Activated naive CD4-positive, alpha-beta T cell treated with anti-CD3 and anti-CD28 coated beads for 36 hours (primary cell): ENCODE results near the gene EFEMP1. TPM values are rescaled to one million over a fixed set of nuclear protein-coding genes. Genes with fewer than 3 reads are reported as not detected.

ENCODE experiments used
- CTCF ChIA-PET: fragments of 350-600 bp; sonication (Branson Sonifier 250); formaldehyde crosslinking; loops from one replicate; lab custom pipeline; 2021; ENCODE audit warnings: antibody characterized with exemption; lab: Charles Lee
- DNase-seq: peaks from one replicate; pipeline ENCODE4 v3.0.0-alpha.2; 2020
- H3K27ac Mint-ChIP-seq: one replicate; pipeline ENCODE4 v1.8.0; 2021; ENCODE audit warnings: mild to moderate bottlenecking, mixed read lengths
- H3K27me3 Mint-ChIP-seq: one replicate; pipeline ENCODE4 v1.8.0; 2021; ENCODE audit warnings: low read depth, mixed read lengths
- H3K36me3 Mint-ChIP-seq: one replicate; pipeline ENCODE4 v1.8.0; 2021; ENCODE audit warnings: low read depth, mixed read lengths
- H3K4me1 Mint-ChIP-seq: one replicate; pipeline ENCODE4 v1.8.0; 2021; ENCODE audit warnings: low read depth, mixed read lengths
- H3K4me3 Mint-ChIP-seq: one replicate; pipeline ENCODE4 v1.8.0; 2021; ENCODE audit warnings: mild to moderate bottlenecking, moderate library complexity, mixed read lengths
- H3K9me3 Mint-ChIP-seq: one replicate; pipeline ENCODE4 v1.8.0; 2021; ENCODE audit warnings: mixed read lengths
- intact Hi-C: fragments of 100-400 bp; cut with micrococcal nuclease; formaldehyde crosslinking; loops from one replicate; pipeline ENCODE4 v1.15.1; 2023
- total RNA-seq, 2 experiments: library from RNA; stranded (reverse); gene quantifications; one replicate each; pipeline ENCODE4 v1.2.3, GENCODE V29; 2021

The EFEMP1 gene
- total RNA-seq, 2 experiments from 2014 or later, result not detected

DNA sequence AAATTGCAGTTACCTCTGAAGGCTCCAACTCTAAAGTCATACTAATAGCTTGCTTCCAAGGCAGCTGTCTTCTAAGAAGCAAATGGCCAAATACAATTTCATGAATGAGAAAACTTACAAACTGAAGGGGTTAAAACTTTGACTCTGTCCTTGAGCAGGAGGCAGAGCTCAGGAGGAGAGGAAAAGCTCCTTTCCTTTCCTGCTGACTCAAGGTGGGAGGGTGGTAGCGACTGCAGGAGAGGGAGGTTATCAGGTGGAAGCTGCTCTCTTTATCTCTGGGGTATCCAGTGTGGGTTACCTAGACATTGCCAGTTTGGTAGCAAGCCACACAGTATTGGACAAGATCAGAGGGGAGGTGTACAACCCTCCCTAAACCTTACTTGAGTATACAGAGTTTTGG lies 2.7 kb upstream of the EFEMP1 start:
- Mint-ChIP-seq H3K27ac (no peak overlapping the region), H3K9me3 (no peaks in the 10 kb centered on the region), H3K4me1 (peaks cover 5% of the 10 kb centered on the region), H3K4me3 (no peak overlapping the region), H3K36me3 (no peaks in the 10 kb centered on the region), H3K27me3 (peaks cover 33% of the 10 kb centered on the region)
- no peak for DNase-seq
- intact Hi-C loops, result no loop called here
- CTCF ChIA-PET, result no interaction called here

DNA sequence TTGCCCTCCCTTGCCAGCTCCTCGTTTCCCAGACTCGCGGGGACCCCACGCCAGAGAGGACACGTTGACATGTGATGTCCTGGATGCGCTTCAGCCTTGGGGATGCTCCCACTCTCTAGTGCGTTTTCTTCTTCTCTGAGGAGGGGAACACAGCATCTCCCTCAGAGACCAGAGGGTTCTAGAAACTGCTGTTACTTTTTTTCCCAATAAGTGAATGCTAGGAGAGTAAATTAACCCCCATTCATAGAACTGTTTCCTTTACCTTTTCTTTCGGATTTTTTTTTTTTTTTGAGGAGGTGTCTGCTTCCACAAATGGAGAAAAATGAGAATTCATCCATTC lies 370 bp upstream of the EFEMP1 start:
- intact Hi-C loops, result no loop called here
- Mint-ChIP-seq H3K4me3 (no peak overlapping the region), H3K27me3 (peaks cover 38% of the 10 kb centered on the region)

DNA sequence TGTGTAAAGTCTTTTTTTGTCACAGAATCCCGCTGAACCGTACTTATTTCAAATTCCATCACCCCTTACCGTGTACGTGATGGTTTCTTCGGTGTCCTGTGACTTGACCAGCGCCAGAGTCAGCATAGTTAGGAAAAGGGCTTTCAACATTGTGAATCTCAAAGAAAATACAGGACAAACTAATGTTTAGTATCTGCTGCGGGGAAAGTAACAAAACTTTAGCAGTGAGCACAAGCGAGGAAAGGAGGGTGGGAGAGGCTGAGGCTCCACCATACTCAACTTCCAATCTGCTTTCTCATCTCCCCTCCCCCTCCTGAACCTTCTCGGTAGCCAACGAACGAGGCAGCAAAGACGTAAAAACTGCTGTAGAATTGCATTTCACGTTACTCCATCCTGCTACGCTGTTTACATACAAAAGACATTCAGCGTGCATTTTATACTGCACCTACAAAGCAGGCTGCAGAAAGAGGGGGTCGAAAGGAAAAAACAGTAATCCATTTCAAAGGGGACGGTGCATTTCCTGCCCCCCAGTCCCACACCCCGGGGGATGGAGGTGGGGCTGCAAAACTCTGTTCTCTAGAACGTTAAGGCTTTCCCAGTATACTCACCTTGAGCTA lies 1.2 kb downstream of the EFEMP1 start:
- Mint-ChIP-seq H3K4me3 (no peak overlapping the region), H3K9me3 (no peaks in the 10 kb centered on the region), H3K4me1 (peaks cover 5% of the 10 kb centered on the region), H3K27me3 (peaks cover 38% of the 10 kb centered on the region), H3K36me3 (no peaks in the 10 kb centered on the region), H3K27ac (no peak overlapping the region)
- CTCF ChIA-PET, result no interaction called here
- DNase-seq, result no peak
- intact Hi-C loops, result no loop called here

More for the DNA sequence above, 370 bp upstream of the EFEMP1 start:
- Mint-ChIP-seq H3K4me1 (peaks cover 5% of the 10 kb centered on the region), H3K36me3 (no peaks in the 10 kb centered on the region), H3K27ac (no peak overlapping the region), H3K9me3 (no peaks in the 10 kb centered on the region)
- no peak for DNase-seq
- CTCF ChIA-PET, result no interaction called here

DNA sequence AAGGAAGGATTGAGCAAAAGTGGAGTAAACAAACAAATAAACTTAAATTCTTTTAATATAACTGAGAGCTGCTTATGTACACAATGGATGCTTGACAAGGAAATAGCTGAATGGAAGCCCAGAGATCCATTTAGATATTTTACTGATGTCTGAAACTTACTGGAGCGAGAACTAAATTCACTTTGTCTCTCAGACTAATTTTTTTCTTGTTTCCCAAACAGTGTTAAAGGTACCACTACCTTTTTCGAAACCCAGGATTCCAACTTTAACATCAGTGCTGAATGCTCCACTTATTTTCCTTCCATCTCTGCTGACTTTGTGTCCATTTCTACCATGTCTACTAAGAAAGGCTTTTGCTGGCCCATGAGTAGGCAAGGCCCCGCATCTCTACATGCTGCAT lies 4.0 kb downstream of the EFEMP1 start:
- Mint-ChIP-seq H3K4me3 (no peak overlapping the region), H3K9me3 (no peaks in the 10 kb centered on the region), H3K27me3 (peaks cover 31% of the 10 kb centered on the region), H3K36me3 (no peaks in the 10 kb centered on the region), H3K4me1 (peaks cover 5% of the 10 kb centered on the region), H3K27ac (no peak overlapping the region)
- CTCF ChIA-PET, result interaction anchor here (0.7 kb wide), 1 partner anchor 12 kb away, joined by 3 read pairs; no protein-coding TSS in a partner anchor
- intact Hi-C loops, result no loop called here
- no peak for DNase-seq

DNA sequence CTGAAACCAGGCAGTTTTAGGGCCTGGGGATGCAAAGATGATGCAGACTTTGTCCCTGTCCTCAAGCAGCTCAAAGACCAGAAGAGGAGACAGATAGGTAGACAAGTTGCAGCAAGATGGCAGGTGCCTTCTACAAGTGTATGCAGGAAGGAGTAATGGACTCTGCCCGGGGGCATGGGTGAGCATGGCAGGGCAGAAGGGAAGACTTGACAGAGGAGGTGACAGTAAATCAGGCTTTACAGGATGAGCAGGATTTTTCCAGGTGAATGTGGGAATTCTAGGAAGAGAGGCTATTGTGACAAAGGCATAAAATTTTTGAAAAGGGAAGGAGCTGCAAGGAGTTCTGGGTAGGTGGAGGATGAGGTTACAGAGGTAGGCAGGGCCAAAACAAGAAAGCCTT lies 4.7 kb downstream of the EFEMP1 start:
- Mint-ChIP-seq H3K27me3 (peaks cover 24% of the 10 kb centered on the region), H3K27ac (no peak overlapping the region), H3K4me3 (no peak overlapping the region), H3K36me3 (no peaks in the 10 kb centered on the region), H3K9me3 (no peaks in the 10 kb centered on the region), H3K4me1 (peaks cover 5% of the 10 kb centered on the region)
- CTCF ChIA-PET, result interaction anchor here (0.7 kb wide), 1 partner anchor 13 kb away, joined by 3 read pairs; no protein-coding TSS in a partner anchor
- intact Hi-C loops, result no loop called here
- no peak for DNase-seq

DNA sequence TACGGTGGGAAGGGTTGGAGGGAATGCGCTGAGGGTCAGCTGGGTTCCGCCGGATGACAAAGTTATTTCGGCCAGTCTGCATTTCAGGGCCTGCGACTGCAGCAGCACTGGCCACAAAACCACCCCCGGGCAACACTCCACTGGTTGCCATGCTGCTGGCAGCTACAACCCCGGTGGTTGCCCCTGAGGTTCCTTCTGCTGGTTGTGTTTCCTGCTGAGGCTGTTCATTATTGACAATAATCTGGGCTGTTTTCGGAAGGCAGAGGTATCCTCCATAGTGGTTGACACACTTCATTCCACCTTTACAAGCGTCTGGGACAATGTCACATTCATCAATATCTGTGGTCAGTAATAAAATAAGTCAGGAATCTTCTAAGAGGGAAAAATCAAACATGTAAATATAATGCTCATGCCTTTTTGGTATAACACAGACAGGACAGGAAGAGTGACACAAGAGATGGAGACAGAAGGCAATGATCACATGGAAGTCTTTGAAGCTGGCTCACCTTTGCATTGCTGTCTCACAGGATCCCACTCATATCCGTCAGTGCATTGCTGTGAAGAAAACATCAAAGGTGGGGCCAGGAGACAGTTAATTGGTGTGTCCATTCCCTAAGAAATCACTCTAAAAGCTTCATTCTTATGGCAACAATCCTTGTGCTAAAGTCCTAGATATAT lies 5.7 kb downstream of the EFEMP1 start:
- no peak overlapping the region for H3K27ac Mint-ChIP-seq
- intact Hi-C loops, result no loop called here
- no peaks in the 10 kb centered on the region for H3K9me3 Mint-ChIP-seq
- no peak overlapping the region for H3K4me3 Mint-ChIP-seq
- no peaks in the 10 kb centered on the region for H3K36me3 Mint-ChIP-seq
- peaks cover under 1% of the 10 kb centered on the region for H3K4me1 Mint-ChIP-seq
- H3K27me3 Mint-ChIP-seq, result peaks cover 17% of the 10 kb centered on the region
- CTCF ChIA-PET, result no interaction called here
- DNase-seq, result no peak

DNA sequence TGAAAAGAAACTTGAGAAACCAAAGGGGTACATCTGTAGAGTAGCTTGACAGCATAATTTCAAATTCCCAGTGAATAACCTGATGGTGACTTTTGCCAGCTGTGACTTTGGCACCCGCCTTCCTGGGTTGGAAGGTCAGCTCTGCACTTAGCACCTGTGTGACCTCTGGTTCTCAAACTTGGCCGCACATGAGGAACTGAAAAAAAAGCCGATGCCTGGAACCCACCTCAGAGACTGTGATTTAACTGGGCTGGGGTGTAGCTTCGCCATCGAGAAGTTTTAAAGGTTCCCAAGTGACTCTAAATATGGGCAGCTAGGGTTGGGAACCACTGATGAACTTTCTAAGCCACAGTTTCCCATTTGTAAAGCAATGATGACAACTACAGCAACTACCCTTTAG lies 6.5 kb downstream of the EFEMP1 start:
- intact Hi-C loops, result no loop called here
- H3K27ac Mint-ChIP-seq, result no peak overlapping the region
- no peaks in the 10 kb centered on the region for H3K36me3 Mint-ChIP-seq
- no peak overlapping the region for H3K4me3 Mint-ChIP-seq
- peaks cover 11% of the 10 kb centered on the region for H3K27me3 Mint-ChIP-seq
- H3K4me1 Mint-ChIP-seq, result no peaks in the 10 kb centered on the region
- no peaks in the 10 kb centered on the region for H3K9me3 Mint-ChIP-seq
- no peak for DNase-seq
- CTCF ChIA-PET, result no interaction called here

DNA sequence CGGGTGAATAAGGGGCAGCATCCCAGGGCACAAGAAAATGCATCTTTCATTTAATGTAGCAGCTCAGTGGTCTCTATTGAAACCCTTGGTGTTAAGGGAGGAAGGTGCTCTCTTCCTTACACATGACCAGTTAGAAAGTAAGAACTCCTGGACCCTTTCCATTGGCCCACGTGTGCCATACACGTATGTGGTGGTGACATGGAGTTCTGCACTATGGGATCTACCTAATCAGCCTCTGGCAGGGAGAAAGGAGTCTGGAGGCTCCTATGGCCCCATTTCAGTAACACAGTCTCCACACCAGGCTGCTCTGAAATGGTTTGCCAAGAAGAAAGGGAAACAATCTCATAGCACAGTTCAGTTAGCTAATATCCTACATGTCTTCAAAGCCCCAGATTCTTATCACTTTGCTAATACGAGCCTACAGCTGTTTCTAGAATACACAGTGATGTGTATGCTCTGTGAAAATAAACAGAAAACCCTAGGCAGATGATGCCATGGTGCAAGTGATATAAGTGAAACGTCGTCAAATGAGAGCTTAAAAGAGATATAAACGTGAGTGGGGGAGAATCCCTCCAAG lies 7.0 kb downstream of the EFEMP1 start:
- no peak for DNase-seq
- Mint-ChIP-seq H3K27ac (no peak overlapping the region), H3K36me3 (no peaks in the 10 kb centered on the region), H3K27me3 (peaks cover 7% of the 10 kb centered on the region), H3K4me1 (no peaks in the 10 kb centered on the region), H3K4me3 (no peak overlapping the region), H3K9me3 (no peaks in the 10 kb centered on the region)
- intact Hi-C loops, result no loop called here
- CTCF ChIA-PET, result no interaction called here

DNA sequence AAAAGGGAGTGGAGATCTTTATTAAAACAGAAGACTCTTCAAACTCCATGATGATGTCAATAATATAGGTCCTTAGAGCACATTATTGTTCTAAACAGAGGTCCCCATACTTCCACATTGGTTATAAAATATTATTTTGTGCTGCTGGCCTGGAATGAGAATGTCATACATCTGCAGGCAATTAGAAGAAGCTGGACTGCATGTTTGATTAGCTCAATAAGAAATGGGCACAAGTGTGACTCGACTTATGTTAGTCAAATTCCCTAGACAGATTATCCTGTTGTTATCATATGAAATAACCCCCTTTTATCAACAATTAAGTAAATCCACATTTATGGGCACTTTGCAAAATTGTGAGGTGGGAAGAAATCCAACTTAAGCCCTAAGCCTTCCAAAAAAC lies 8.8 kb downstream of the EFEMP1 start:
- no peak overlapping the region for H3K4me3 Mint-ChIP-seq
- intact Hi-C loops, result no loop called here
- CTCF ChIA-PET, result no interaction called here
- H3K27ac Mint-ChIP-seq, result no peak overlapping the region
- H3K9me3 Mint-ChIP-seq, result no peaks in the 10 kb centered on the region
- no peaks in the 10 kb centered on the region for H3K36me3 Mint-ChIP-seq
- no peaks in the 10 kb centered on the region for H3K27me3 Mint-ChIP-seq
- H3K4me1 Mint-ChIP-seq, result no peaks in the 10 kb centered on the region
- no peak for DNase-seq

DNA sequence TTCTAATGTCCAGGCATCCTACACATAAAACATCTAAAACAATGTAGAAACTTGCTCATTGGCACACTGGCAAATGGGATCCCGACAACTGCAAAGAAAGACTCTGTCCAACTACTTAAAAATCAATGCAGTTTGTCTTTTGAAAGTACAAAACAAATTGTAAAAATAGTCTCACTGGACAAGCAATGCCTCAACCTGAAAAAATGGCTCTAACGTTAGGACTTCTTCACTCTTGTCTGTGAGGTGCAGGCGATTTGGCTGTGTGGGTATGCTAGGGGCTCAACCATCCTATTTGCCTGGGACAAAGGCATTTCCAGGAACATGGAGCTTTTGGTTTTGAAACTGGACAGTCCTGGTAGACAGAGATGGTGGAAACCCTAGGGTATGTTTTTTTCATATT lies 10.7 kb downstream of the EFEMP1 start:
- Mint-ChIP-seq H3K27me3 (no peaks in the 10 kb centered on the region), H3K4me3 (no peak overlapping the region), H3K36me3 (no peaks in the 10 kb centered on the region), H3K9me3 (no peaks in the 10 kb centered on the region), H3K27ac (no peak overlapping the region), H3K4me1 (no peaks in the 10 kb centered on the region)
- intact Hi-C loops, result no loop called here
- CTCF ChIA-PET, result no interaction called here
- no peak for DNase-seq

DNA sequence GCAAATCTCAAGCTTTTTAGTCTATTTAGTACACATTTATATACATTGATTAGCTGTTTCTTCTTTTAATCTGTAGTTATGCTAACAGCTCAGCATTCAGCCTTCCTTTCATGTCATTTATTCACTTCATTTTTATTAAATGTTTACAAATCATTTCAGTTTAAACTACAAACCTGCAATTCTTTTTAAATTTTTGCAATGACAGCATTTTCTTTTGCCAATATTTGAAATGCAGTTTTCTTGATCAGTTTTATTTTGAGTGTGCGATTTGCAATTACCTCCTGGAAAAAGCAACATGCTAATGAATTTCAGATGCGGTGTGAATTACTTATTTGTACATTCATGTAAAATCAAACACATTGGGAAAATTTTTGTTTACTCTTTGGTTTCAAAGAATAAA lies 13.5 kb downstream of the EFEMP1 start:
- CTCF ChIA-PET, result no interaction called here
- intact Hi-C loops, result no loop called here
- H3K4me1 Mint-ChIP-seq, result no peaks in the 10 kb centered on the region
- H3K27me3 Mint-ChIP-seq, result no peaks in the 10 kb centered on the region
- H3K9me3 Mint-ChIP-seq, result peaks cover 1% of the 10 kb centered on the region
- DNase-seq, result no peak
- no peak overlapping the region for H3K4me3 Mint-ChIP-seq
- no peaks in the 10 kb centered on the region for H3K36me3 Mint-ChIP-seq
- H3K27ac Mint-ChIP-seq, result no peak overlapping the region

DNA sequence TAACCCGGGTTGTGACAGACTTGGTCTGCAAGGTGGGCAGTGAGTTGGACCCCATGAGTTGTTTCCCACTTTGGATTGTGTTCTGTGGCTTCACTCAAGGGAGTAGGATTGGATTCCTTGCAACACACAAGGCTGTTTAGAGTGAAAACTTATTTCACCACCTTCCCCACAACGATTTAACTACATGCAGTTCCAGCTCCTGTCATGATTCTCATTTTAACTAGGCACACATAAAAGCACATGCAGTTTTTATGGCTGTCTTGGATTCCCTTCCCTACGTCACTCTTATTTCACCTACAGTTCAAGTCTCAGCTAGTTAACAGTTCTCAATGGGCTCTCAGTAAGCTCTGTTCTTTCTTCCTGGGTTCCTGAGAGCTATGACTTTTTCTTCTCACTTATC lies 15.9 kb downstream of the EFEMP1 start:
- H3K27ac Mint-ChIP-seq, result no peak overlapping the region
- H3K4me1 Mint-ChIP-seq, result no peaks in the 10 kb centered on the region
- no peaks in the 10 kb centered on the region for H3K36me3 Mint-ChIP-seq
- CTCF ChIA-PET, result no interaction called here
- H3K9me3 Mint-ChIP-seq, result peaks cover 5% of the 10 kb centered on the region
- no peak overlapping the region for H3K4me3 Mint-ChIP-seq
- intact Hi-C loops, result no loop called here
- no peak for DNase-seq
- no peaks in the 10 kb centered on the region for H3K27me3 Mint-ChIP-seq

DNA sequence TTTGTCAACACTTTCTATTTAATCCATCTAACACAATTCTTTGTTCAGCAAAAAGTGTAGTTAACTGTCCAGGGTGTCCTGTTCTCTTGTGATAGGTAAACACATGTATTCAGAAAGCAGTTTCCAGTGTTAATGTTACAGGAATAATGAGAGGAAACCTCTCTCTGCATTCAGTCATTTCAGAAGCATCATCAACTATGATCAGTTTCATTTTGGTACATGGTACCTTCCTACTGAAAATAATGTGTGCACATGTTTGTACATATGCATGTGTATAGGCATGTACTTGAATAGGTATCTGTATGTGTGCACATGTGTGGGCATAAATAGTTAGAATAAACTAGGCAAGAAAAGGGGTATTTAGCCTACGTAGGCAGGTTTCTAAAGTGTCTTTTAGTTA lies 16.6 kb downstream of the EFEMP1 start:
- no peak overlapping the region for H3K27ac Mint-ChIP-seq

More for the DNA sequence above, 16.6 kb downstream of the EFEMP1 start:
- CTCF ChIA-PET, result no interaction called here
- no peaks in the 10 kb centered on the region for H3K27me3 Mint-ChIP-seq
- H3K9me3 Mint-ChIP-seq, result peaks cover 5% of the 10 kb centered on the region
- intact Hi-C loops, result no loop called here
- H3K4me3 Mint-ChIP-seq, result no peak overlapping the region
- no peaks in the 10 kb centered on the region for H3K4me1 Mint-ChIP-seq
- DNase-seq, result no peak
- H3K36me3 Mint-ChIP-seq, result no peaks in the 10 kb centered on the region
